GM18526 (cell line): ENCODE measurements around the gene DAPK2.

Experiments used
- POLR2A ChIP-seq: IDR thresholded peaks from 3 replicates; pipeline ENCODE4 v1.6.1; 2011; ENCODE audit not compliant: insufficient read length; ENCODE audit errors: extremely low read depth

DAPK2 gene

DNA sequence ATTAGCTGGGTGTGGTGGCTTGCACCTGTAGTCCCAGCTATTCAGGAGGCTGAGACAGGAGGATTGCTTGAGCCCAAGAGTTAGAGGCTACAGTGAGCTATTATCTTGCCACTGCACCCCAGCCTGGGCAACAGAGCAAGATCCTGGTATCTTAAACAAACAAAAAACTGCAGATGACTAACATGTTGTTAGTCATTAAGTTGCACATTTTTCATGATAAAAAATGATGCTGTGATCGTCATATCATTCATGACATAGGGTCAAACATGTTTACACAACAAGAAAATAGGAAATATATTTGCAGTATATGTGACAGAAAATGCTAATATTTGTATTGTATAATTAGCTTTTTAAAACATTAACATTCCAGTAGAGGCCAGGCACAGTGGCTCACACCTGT, 20.2 kb upstream of the DAPK2 start:
- no peak for TF ChIP-seq POLR2A

DNA sequence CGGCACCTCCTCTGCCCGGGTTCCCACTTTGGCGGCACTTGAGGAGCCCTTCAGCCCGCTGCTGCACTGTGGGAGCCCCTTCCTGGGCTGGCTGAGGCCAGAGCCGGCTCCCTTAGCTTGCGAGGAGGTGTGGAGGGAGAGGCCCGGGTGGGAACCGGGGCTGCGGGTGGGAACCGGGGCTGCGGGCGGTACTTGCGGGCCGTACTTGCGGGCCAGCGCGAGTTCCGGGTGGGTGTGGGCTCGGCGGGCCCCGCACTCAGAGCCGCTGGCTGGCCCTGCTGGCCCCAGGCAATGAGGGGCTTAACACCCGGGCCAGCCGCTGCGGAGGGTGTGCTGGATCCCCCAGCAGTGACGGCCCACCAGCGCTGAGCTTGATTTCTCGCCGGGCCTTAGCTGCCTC, 14.4 kb upstream of the DAPK2 start:
- no peak for TF ChIP-seq POLR2A

GRCh38 chr15:64058279-64058678, 12.0 kb upstream of the DAPK2 start:
- no peak for TF ChIP-seq POLR2A

DNA sequence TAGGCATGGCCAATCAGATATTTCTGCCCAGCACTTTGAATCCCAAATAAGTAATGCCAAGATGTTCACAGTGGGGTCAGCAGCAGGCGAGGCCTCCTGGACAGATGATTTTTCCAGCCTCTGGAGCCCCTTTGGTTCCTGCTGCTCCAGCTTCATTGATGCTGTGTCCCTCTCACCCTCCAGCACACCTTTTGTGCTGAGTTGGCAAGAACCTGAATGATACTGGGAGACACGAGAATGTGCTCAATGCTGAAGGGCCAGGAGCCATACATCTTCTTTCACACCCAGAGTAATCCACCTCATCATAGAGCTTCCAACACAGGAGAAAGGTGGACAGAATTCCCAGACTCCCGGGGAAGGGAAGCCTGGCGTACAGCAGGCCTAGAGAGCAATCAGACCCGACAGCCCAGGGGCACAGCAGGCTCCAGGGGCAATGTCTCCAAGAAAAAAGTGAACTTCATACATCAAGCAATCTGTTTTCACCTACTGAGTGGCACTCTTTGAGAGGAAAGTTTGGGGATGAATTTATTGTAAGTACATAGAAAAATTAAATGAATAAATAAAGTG, 6.7 kb upstream of the DAPK2 start:
- no peak for TF ChIP-seq POLR2A

DNA sequence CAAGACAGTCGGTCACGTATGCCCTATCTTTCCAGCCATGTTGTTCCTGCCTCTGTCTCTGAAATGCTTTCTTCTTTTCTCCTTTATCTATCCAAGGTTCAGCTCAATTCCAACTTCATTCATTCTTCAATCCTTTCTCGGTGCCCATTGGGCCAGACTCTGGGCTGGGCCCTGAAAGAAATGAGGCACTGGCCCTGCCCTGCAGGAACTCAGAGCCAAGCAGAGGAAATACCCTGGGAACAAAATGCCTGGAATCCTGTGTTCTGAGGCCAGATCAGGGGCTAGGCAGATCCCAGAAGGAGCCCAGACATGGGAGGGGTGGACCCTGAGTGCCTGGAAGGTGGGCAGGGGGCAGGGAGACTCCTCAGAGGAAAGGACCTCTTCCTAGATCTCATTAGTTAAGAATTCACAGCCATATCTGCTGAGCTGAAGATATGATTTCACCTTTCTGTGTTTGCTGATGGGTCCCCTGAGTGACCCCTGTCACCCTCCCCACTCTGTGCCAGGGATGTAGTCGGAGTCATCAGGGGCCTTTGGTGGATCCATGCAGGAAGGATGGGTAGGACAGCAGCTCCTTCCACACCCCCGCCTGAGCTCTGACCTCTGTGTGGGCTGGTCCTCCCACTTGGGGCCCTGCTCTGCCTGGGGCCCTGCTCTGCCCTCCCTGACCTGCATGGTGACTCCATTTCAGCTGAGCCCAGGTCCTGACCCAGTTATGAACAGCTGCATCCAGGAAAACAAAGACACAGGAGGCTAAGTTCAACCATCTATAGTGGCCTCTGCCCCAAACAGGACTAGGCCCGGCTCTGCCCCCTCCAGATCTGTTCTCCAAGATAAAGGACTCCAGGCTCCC, 5.3 kb upstream of the DAPK2 start:
- no peak for TF ChIP-seq POLR2A

GRCh38 chr15:64051093-64051402, 4.8 kb upstream of the DAPK2 start:
- TF ChIP-seq POLR2A, result no peak

GRCh38 chr15:64050281-64051092, 4.2 kb upstream of the DAPK2 start:
- TF ChIP-seq POLR2A, result no peak

- TF ChIP-seq POLR2A, result no peak
Observed at GRCh38 chr15:64048781-64049460, 2.6 kb upstream of the DAPK2 start.

DNA sequence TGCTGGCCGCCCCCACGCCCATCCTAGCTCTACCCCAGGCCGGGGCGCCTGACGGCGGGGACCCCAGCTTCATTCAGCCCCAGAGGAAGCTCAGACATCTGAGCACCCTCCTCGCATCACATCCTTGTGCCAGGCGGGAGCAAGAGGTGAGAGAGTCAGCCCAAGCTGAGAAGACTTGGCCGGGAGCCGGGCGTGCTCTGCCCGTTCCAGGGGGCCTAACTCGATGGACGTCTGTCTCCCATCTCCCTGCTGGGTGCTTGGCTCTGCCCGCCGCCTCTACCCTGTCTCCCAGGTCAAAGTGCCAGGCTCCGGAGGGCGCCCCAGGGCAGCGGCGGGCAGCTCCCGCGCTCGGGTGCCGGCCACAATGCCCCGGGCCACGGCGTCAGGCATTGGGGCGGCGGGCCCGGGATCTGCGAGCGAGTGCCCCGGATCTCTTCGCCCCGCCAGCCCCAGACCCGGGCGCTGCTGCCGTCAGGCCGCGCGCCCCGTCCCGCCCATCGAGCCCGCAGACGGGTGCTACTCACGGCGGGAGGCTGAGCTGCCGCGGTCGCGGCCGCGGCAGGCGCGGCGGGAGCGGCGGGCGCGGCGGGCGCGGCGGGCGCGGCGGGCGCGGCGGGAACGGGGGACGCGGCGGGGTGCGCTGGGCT, 388 bp downstream of the DAPK2 start:
- no peak for TF ChIP-seq POLR2A

DNA sequence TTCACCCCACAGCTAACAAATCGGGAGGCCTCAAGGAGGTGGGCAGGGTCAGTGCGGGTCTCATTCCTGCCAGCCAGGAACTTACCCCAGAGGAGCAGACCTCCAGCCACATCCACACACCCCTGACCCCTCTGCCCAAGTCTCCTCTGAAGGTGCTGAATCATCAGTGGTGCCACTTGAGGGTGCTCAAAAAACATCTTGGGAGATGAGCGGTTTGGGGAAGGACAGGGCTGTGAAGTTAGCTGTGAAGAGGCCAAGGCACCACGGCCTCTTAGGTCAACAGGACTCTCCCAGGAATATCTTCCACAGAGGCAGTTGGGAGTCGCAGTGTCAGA, 1.2 kb downstream of the DAPK2 start:
- no peak for TF ChIP-seq POLR2A

GRCh38 chr15:64044300-64045100, 1.8 kb downstream of the DAPK2 start:
- no peak for TF ChIP-seq POLR2A

GRCh38 chr15:64038878-64039610, 7.2 kb downstream of the DAPK2 start:
- TF ChIP-seq POLR2A, result no peak

DNA sequence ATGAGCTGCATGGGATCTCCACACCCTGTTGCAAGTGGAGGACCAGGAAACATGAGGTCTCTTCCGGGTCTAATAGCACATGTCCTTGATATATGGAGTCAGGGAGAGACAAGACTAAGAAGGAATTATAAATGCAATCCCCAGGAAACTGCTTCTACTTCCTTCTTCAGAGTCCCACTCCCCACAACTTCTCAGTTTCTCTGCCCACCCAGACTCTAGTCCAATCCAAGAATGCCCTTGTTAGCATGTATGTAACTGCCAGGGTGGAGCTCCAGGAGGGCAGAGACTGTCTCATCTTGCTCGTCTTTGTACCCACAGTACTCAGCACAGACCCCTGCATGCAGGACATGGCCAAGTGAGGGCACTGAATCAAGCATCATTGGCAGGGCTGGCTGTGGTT, 8.3 kb downstream of the DAPK2 start:
- no peak for TF ChIP-seq POLR2A

- TF ChIP-seq POLR2A, result no peak
Observed at GRCh38 chr15:64037116-64037515, 9.2 kb downstream of the DAPK2 start.

- no peak for TF ChIP-seq POLR2A
Observed at GRCh38 chr15:64035525-64035924, 10.8 kb downstream of the DAPK2 start.
